HepG2 (cell line): ENCODE results near the gene ZNF697. TPM values are rescaled to one million over a fixed set of nuclear protein-coding genes. Genes with fewer than 3 reads are reported as not detected.

Experiments used
- ATAC-seq: fragments of 200-7000 bp; cut with Tn5 transposase; 3 replicates; pipeline ENCODE4 v1.9.1; 2020; ENCODE audit warnings: mild to moderate bottlenecking, moderate library complexity
- BruUV-seq: library from RNA; stranded (reverse); fragments of 400-500 nt; replicated peaks from 2 replicates; lab custom pipeline; 2021; lab: Mats Ljungman, UMichigan
- CTCF ChIA-PET: fragments of 300-600 bp; formaldehyde crosslinking; extraction: SDS; loops from one replicate; lab custom pipeline; 2021; ENCODE audit warnings: low total read pairs, inconsistent platforms, low intra/inter-chr PET ratio; lab: Yijun Ruan, JAX
- POLR2A ChIA-PET: fragments of 350-600 bp; sonication (Branson Sonifier 250); formaldehyde crosslinking; loops from one replicate; lab custom pipeline; 2020; ENCODE audit warnings: antibody characterized with exemption, inconsistent platforms; lab: Yijun Ruan, JAX
- DNase-seq: peaks from one replicate; pipeline ENCODE4 v3.0.0-alpha.2; 2015; ENCODE audit warnings: low spot score
- FAIRE-seq: peaks from 3 replicates; lab custom pipeline; 2011; peaks lifted over from hg19 to GRCh38; lab: Jason Lieb, UNC
- H2AFZ ChIP-seq: one replicate; pipeline ENCODE4 v1.6.1; 2011; ENCODE audit warnings: low read length, inconsistent platforms
- H3K27ac ChIP-seq: fragments of 300-600 bp; 3 replicates; pipeline ENCODE4 v1.8.0; 2011; ENCODE audit warnings: mixed run types, mild to moderate bottlenecking, mixed read lengths, low read length, inconsistent platforms; ENCODE audit not compliant: insufficient read depth; ENCODE audit errors: extremely low read length
- H3K27me3 ChIP-seq, 2 experiments: fragments of 200-600 bp in 1 of 2; 2 replicates in 1 of 2; 3 replicates in 1 of 2; pipeline versions ENCODE4 v1.6.0 to v1.8.0; 2011; ENCODE audit warnings: low read length in 2 of 2, mild to moderate bottlenecking in 2 of 2, moderate library complexity in 2 of 2, inconsistent platforms in 1 of 2; ENCODE audit not compliant: insufficient read depth in 2 of 2, control insufficient read depth in 1 of 2
- H3K36me3 ChIP-seq, 2 experiments: fragments of 200-600 bp in 1 of 2; replicated peaks in 1 of 2; 2 replicates in 1 of 2; 3 replicates in 1 of 2; pipeline versions ENCODE4 v1.5.1 to v1.8.0; 2011; ENCODE audit warnings: low read length in 2 of 2, inconsistent platforms in 1 of 2; ENCODE audit not compliant: insufficient read depth in 2 of 2, control insufficient read depth in 1 of 2
- H3K4me1 ChIP-seq: 2 replicates; pipeline ENCODE4 v1.5.1; 2012; ENCODE audit warnings: low read length, inconsistent platforms; ENCODE audit not compliant: insufficient read depth
- H3K4me2 ChIP-seq: 2 replicates; pipeline ENCODE4 v1.6.0; 2011; ENCODE audit warnings: low read depth, low read length, inconsistent platforms
- H3K4me3 ChIP-seq, 3 experiments: fragments of 200-600 bp in 1 of 3; sonication (generic), shearing (Covaris generic) in 1 of 3; replicated peaks in 1 of 3; 2 replicates each; pipeline ENCODE4 v1.5.1; 2011 to 2016; ENCODE audit warnings: low read length in 3 of 3, inconsistent platforms in 2 of 3, low read depth in 2 of 3, mild to moderate bottlenecking in 2 of 3, control low read depth in 1 of 3, mixed read lengths in 1 of 3; ENCODE audit not compliant: insufficient read depth in 1 of 3
- H3K79me2 ChIP-seq: one replicate; pipeline ENCODE4 v1.6.1; 2011; ENCODE audit warnings: low read length, inconsistent platforms; ENCODE audit not compliant: insufficient read depth
- H3K9ac ChIP-seq: 2 replicates; pipeline ENCODE4 v1.6.0; 2011; ENCODE audit warnings: mild to moderate bottlenecking, low read depth, low read length, inconsistent platforms; ENCODE audit not compliant: insufficient read depth
- H3K9me3 ChIP-seq: 2 replicates; pipeline ENCODE4 v1.5.1; 2012; ENCODE audit warnings: mild to moderate bottlenecking, low read length
- H4K20me1 ChIP-seq: 2 replicates; pipeline ENCODE4 v1.6.0; 2011; ENCODE audit warnings: inconsistent platforms, mild to moderate bottlenecking, low read length, moderate library complexity; ENCODE audit not compliant: insufficient read depth
- NFYB ChIP-seq: sonication (generic); formaldehyde crosslinking; IDR thresholded peaks from 2 replicates; pipeline ENCODE4 v1.4.0; 2020; ENCODE audit warnings: missing genetic modification reagents
- ZBTB38 ChIP-seq: sonication (generic); formaldehyde crosslinking; IDR thresholded peaks from 2 replicates; pipeline ENCODE4 v1.5.1; 2020; ENCODE audit warnings: mild to moderate bottlenecking, missing genetic modification reagents
- ZNF17 ChIP-seq: sonication (generic); formaldehyde crosslinking; IDR thresholded peaks from 2 replicates; pipeline ENCODE4 v1.5.0; 2020; ENCODE audit warnings: mild to moderate bottlenecking, missing genetic modification reagents
- ZNF652 ChIP-seq: IDR thresholded peaks from 2 replicates; pipeline ENCODE4 v1.6.1; 2016; ENCODE audit warnings: low read depth, borderline replicate concordance
- ZNF678 ChIP-seq: sonication (generic); formaldehyde crosslinking; IDR thresholded peaks from 2 replicates; pipeline ENCODE4 v1.4.0; 2020; ENCODE audit warnings: mild to moderate bottlenecking, missing genetic modification reagents
- WGBS: methylation state at CpG from one replicate; pipeline ENCODE4 v1.1.6; 2017; ENCODE audit warnings: low lambda C conversion rate; 5-methylcytosine and 5-hydroxymethylcytosine counted together
- in situ Hi-C: cut with HindIII; loops from 2 replicates; pipeline ENCODE4 v1.10.0; 2017; ENCODE audit warnings: low pct_unique_long_range_greater_than_20kb; ENCODE audit not compliant: extremely low pct_ligation_motif_present
- intact Hi-C: fragments of 100-400 bp; cut with micrococcal nuclease; formaldehyde crosslinking; loops from one replicate; pipeline ENCODE4 v1.10.0; 2022; ENCODE audit not compliant: unreplicated experiment
- polyA plus RNA-seq, 8 experiments: library from polyadenylated mRNA; depleted of rRNA in 3 of 8; stranded (reverse) in 7 of 8; unstranded in 1 of 8; fragments of >200 nt; fragmentation: Illumina TruSeq in 4 of 8; extraction: Trizol in 4 of 8; gene quantifications; 2 replicates each; pipeline versions ENCODE4 v1.2.1 to v1.2.3, GENCODE V29; 2011 to 2016; ENCODE audit warnings: low read depth in 4 of 8, missing spikeins in 1 of 8, mixed read lengths in 1 of 8; ENCODE audit not compliant: insufficient read depth in 1 of 8
- total RNA-seq, 5 experiments: library from RNA; depleted of rRNA; stranded (reverse); fragments of >200 nt; fragmentation: Illumina TruSeq; extraction: Trizol; gene quantifications; 2 replicates each; pipeline ENCODE4 v1.2.3, GENCODE V29; 2016; ENCODE audit warnings: low read depth in 1 of 5
- TF ChIP-seq, protein P1 (sequence below): sonication (generic); formaldehyde crosslinking; IDR thresholded peaks from 2 replicates; pipeline ENCODE4 v1.9.0; 2021; ENCODE audit warnings: mild to moderate bottlenecking, missing genetic modification reagents

Gene ZNF697
- total and polyA plus RNA-seq, 2 of the 13 experiments (the other 11 are each of a cell fraction or from before 2014, with no cell fraction given) = 2.3 to 7.1 TPM

- H3K4me1 ChIP-seq = peaks cover 9% of the 10 kb centered on the region
- POLR2A ChIA-PET = no interaction called here
- intact Hi-C loops (no loop called here), in situ Hi-C loops (no loop called here)
- peaks cover 4% of the 10 kb centered on the region for H3K79me2 ChIP-seq
- no peaks in the 10 kb centered on the region for H3K9me3 ChIP-seq
- no peak overlapping the region for H3K9ac ChIP-seq
- DNase-seq (no peak), FAIRE-seq (no peak), ATAC-seq (no peak; the same call in 2 of the 3 replicates)
- BruUV-seq = no TSS peak
- no peak overlapping the region for H2AFZ ChIP-seq
- TF ChIP-seq ZBTB38 (CRISPR knock-in tag) (no peak), ZNF678 (CRISPR knock-in tag) (no peak), ZNF17 (no peak), ZNF652 (CRISPR knock-in tag) (no peak), NFYB (CRISPR knock-in tag) (no peak)
- TF ChIP-seq, protein P1, sequence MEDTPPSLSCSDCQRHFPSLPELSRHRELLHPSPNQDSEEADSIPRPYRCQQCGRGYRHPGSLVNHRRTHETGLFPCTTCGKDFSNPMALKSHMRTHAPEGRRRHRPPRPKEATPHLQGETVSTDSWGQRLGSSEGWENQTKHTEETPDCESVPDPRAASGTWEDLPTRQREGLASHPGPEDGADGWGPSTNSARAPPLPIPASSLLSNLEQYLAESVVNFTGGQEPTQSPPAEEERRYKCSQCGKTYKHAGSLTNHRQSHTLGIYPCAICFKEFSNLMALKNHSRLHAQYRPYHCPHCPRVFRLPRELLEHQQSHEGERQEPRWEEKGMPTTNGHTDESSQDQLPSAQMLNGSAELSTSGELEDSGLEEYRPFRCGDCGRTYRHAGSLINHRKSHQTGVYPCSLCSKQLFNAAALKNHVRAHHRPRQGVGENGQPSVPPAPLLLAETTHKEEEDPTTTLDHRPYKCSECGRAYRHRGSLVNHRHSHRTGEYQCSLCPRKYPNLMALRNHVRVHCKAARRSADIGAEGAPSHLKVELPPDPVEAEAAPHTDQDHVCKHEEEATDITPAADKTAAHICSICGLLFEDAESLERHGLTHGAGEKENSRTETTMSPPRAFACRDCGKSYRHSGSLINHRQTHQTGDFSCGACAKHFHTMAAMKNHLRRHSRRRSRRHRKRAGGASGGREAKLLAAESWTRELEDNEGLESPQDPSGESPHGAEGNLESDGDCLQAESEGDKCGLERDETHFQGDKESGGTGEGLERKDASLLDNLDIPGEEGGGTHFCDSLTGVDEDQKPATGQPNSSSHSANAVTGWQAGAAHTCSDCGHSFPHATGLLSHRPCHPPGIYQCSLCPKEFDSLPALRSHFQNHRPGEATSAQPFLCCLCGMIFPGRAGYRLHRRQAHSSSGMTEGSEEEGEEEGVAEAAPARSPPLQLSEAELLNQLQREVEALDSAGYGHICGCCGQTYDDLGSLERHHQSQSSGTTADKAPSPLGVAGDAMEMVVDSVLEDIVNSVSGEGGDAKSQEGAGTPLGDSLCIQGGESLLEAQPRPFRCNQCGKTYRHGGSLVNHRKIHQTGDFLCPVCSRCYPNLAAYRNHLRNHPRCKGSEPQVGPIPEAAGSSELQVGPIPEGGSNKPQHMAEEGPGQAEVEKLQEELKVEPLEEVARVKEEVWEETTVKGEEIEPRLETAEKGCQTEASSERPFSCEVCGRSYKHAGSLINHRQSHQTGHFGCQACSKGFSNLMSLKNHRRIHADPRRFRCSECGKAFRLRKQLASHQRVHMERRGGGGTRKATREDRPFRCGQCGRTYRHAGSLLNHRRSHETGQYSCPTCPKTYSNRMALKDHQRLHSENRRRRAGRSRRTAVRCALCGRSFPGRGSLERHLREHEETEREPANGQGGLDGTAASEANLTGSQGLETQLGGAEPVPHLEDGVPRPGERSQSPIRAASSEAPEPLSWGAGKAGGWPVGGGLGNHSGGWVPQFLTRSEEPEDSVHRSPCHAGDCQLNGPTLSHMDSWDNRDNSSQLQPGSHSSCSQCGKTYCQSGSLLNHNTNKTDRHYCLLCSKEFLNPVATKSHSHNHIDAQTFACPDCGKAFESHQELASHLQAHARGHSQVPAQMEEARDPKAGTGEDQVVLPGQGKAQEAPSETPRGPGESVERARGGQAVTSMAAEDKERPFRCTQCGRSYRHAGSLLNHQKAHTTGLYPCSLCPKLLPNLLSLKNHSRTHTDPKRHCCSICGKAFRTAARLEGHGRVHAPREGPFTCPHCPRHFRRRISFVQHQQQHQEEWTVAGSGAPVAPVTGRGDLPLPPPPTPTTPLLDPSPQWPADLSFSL (CRISPR knock-in tag) = no peak
- no peaks in the 10 kb centered on the region for H3K27me3 ChIP-seq
- CTCF ChIA-PET = no interaction called here
- WGBS = over 99% methylated on average over 19 of the region's 30 CpGs
- no peak overlapping the region for H3K4me3 ChIP-seq
- no peak overlapping the region for H3K4me2 ChIP-seq
- H3K27ac ChIP-seq = no peak overlapping the region
- no peaks in the 10 kb centered on the region for H4K20me1 ChIP-seq
- peaks cover 15 to 36% of the 10 kb centered on the region in 2 experiments; a peak in 4 of 5 replicates for H3K36me3 ChIP-seq
These were observed 24.4 kb downstream of the ZNF697 start for GRCh38 chr1:119623678-119624077.
